Activated CD8-positive, alpha-beta T cell treated with anti-CD3 and anti-CD28 coated beads, Interleukin-2, amount 10 ng/mL, durations not matched to agents 7 days and 5 days (primary cell): ENCODE measurements around the gene POU6F2. TPM values are rescaled to one million over a fixed set of nuclear protein-coding genes. Genes with fewer than 3 reads are reported as not detected.

Experiments used
- ATAC-seq: fragments of 150-1000 bp; cut with Tn5 transposase; one replicate; pipeline ENCODE4 v1.10.0; 2021; ENCODE audit warnings: moderate library complexity
- CTCF ChIA-PET: fragments of 350-600 bp; sonication (Branson Sonifier 250); formaldehyde crosslinking; loops from one replicate; lab custom pipeline; 2021; ENCODE audit warnings: antibody characterized with exemption; lab: Charles Lee
- POLR2A ChIA-PET: fragments of 350-600 bp; sonication (Branson Sonifier 250); formaldehyde crosslinking; loops from one replicate; lab custom pipeline; 2021; ENCODE audit warnings: antibody characterized with exemption; lab: Charles Lee
- DNase-seq: peaks from one replicate; pipeline ENCODE4 v3.0.0-alpha.2; 2020
- H3K27ac Mint-ChIP-seq: one replicate; pipeline ENCODE4 v1.8.0; 2021; ENCODE audit warnings: mild to moderate bottlenecking, mixed read lengths
- H3K27me3 Mint-ChIP-seq: one replicate; pipeline ENCODE4 v1.8.0; 2021; ENCODE audit warnings: low read depth, mixed read lengths
- H3K36me3 Mint-ChIP-seq: one replicate; pipeline ENCODE4 v1.8.0; 2021; ENCODE audit warnings: low read depth, mixed read lengths
- H3K4me1 Mint-ChIP-seq: one replicate; pipeline ENCODE4 v1.8.0; 2021; ENCODE audit warnings: low read depth, mixed read lengths
- H3K4me3 Mint-ChIP-seq: one replicate; pipeline ENCODE4 v1.8.0; 2021; ENCODE audit warnings: mild to moderate bottlenecking, mixed read lengths
- H3K9me3 Mint-ChIP-seq: one replicate; pipeline ENCODE4 v1.8.0; 2022; ENCODE audit warnings: mixed read lengths; ENCODE audit not compliant: insufficient read depth
- total RNA-seq, 2 experiments: library from RNA; stranded (reverse); gene quantifications; one replicate each; pipeline ENCODE4 v1.2.3, GENCODE V29; 2021

The POU6F2 gene
- total RNA-seq, 2 experiments from 2014 or later: not detected

DNA sequence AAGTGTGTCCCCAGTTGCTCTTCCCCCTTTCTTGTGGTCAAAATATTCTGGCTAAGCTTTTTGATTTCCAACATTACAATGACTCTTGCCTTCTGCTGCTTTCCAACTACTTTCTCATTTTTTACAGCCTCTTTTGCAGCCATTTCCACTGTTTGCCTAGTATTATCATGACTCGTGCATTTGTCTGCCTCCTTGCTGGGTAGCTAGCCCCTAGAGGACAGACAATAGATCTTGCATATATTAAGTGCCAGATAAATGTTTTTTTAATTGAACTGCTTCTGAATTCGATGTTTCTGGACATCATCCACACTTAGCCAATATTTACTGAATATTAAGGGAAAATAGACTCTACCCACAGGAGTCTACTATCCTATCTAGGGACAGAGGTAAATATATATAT, 124.5 kb downstream of the POU6F2 start:
- H3K4me3 Mint-ChIP-seq: no peak overlapping the region
- no peak overlapping the region for H3K27ac Mint-ChIP-seq
- ATAC-seq (no peak), DNase-seq (no peak)
- ChIA-PET CTCF (no interaction called here), POLR2A (no interaction called here)
- peaks cover 2% of the 10 kb centered on the region for H3K27me3 Mint-ChIP-seq
- no peaks in the 10 kb centered on the region for H3K4me1 Mint-ChIP-seq
- H3K9me3 Mint-ChIP-seq: no peaks in the 10 kb centered on the region
- no peaks in the 10 kb centered on the region for H3K36me3 Mint-ChIP-seq

DNA sequence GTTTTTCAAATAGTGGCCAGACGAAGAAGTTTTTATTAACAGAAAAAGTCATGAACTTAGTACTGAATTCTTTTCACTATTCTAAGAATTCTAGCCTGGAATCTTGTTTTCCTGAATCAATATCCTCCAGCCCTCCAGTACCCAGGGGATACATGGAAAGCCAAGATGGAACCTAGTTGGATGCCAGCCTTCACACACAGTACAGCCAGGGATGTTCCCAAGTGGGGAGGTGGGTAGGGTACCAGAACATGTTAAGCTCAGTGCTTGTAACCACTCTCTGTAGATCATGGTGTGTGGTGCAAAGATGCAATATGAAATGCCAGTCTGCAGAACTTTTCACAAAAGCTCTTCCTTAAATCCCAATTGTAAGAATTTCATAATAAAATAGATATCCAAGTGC, 128.0 kb downstream of the POU6F2 start:
- Mint-ChIP-seq H3K27ac (no peak overlapping the region), H3K4me1 (no peaks in the 10 kb centered on the region), H3K4me3 (no peak overlapping the region), H3K27me3 (no peaks in the 10 kb centered on the region), H3K36me3 (no peaks in the 10 kb centered on the region), H3K9me3 (no peaks in the 10 kb centered on the region)
- CTCF ChIA-PET: no interaction called here
- DNase-seq (no peak), ATAC-seq (no peak)
- POLR2A ChIA-PET: no interaction called here

DNA sequence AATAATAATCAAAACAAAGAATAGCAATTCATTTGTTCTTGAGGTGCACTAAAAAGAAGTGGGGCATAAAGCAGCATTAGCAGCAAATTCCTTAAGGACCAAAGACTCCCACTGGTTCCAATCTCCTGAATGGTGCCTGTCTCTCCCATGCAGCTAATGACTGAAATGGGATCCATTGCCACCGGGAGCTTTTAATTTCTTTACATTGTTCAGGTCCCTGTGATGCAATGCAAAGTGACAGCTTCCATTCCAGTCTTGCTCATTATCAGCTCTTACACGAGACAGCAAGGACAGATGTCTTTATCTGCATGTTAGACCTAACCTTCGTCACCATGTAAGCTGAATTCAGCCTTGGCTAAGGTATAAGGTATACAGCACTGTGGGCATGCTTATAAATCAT, 148.1 kb downstream of the POU6F2 start:
- H3K27me3 Mint-ChIP-seq: no peaks in the 10 kb centered on the region
- ATAC-seq (no peak), DNase-seq (no peak)
- no peaks in the 10 kb centered on the region for H3K36me3 Mint-ChIP-seq
- POLR2A ChIA-PET: no interaction called here
- no peaks in the 10 kb centered on the region for H3K9me3 Mint-ChIP-seq
- H3K4me1 Mint-ChIP-seq: no peaks in the 10 kb centered on the region
- H3K4me3 Mint-ChIP-seq: no peak overlapping the region
- H3K27ac Mint-ChIP-seq: no peak overlapping the region
- CTCF ChIA-PET: no interaction called here

DNA sequence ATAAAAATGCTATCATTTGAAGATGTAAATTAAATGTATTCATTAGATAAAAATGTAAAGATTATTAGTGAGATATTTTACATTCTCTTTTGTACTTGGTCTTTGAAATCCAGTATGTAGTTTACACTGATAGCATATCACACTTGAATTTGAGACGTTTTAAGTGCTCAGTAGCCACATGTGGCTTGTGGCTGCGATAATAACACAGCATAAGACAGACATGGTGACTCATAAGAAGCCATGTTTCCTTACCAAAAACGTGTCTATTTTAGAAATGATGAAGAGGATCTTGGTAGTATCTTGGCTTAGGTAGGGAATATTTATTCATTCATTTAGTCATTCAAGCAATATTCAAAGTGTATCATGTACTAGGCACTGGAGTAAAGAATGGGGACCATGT, 149.3 kb downstream of the POU6F2 start:
- CTCF ChIA-PET: no interaction called here

DNA sequence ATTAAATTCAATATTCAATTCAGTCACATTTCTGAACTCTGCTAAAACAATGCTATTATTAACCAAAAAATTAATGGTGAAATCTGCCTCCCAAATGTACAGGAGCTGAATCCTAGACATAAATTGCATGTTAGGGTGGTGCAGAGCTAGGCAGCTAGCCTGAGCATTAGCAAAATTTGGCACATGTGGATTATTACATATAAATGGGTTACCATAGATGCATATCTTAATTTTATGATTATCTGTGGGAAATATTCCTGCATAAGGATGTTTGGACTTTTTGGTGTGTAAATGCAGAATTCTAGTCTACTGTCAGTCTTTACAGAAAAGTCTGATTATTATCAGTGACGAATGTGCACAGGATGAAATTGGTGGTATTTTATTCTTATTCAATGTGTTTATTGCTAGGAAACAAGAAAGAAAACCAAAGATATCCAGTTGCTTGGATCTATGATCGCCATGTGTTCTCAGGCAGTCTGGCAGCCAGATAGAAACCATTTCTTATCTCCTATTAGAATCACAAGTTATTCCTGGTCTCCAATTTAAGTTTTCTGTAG, 150.7 kb downstream of the POU6F2 start:
- ChIA-PET CTCF (no interaction called here), POLR2A (no interaction called here)
- no peaks in the 10 kb centered on the region for H3K27me3 Mint-ChIP-seq
- no peak overlapping the region for H3K27ac Mint-ChIP-seq
- H3K36me3 Mint-ChIP-seq: no peaks in the 10 kb centered on the region
- H3K4me3 Mint-ChIP-seq: no peak overlapping the region
- H3K4me1 Mint-ChIP-seq: no peaks in the 10 kb centered on the region
- ATAC-seq (no peak), DNase-seq (no peak)
- H3K9me3 Mint-ChIP-seq: no peaks in the 10 kb centered on the region

More for the DNA sequence above, 149.3 kb downstream of the POU6F2 start:
- Mint-ChIP-seq H3K27me3 (no peaks in the 10 kb centered on the region), H3K36me3 (no peaks in the 10 kb centered on the region), H3K27ac (no peak overlapping the region), H3K9me3 (no peaks in the 10 kb centered on the region), H3K4me3 (no peak overlapping the region), H3K4me1 (no peaks in the 10 kb centered on the region)
- ATAC-seq: no peak
- POLR2A ChIA-PET: no interaction called here
- no peak for DNase-seq

DNA sequence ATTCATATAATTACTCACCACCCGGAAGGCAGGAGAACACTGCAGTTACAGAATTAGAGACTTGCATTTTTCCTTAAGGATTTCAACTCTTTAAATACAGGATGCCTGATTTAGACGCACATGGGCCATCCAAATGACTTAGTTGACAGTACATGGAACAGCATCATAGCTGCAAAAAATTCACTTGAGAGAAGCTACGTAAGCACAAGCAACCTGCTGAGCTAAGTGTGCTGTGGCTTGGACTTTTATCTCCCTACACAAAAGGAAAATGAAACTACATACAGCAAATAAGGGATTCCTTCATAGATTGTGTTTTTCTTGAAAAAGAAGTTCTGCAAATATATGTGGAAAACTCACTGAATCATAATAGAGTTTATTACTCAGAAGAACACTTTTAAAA, 152.6 kb downstream of the POU6F2 start:
- ATAC-seq: no peak
- Mint-ChIP-seq H3K36me3 (no peaks in the 10 kb centered on the region), H3K9me3 (no peaks in the 10 kb centered on the region), H3K4me1 (no peaks in the 10 kb centered on the region), H3K4me3 (no peak overlapping the region), H3K27me3 (no peaks in the 10 kb centered on the region), H3K27ac (no peak overlapping the region)
- DNase-seq: no peak
- ChIA-PET CTCF (no interaction called here), POLR2A (no interaction called here)

DNA sequence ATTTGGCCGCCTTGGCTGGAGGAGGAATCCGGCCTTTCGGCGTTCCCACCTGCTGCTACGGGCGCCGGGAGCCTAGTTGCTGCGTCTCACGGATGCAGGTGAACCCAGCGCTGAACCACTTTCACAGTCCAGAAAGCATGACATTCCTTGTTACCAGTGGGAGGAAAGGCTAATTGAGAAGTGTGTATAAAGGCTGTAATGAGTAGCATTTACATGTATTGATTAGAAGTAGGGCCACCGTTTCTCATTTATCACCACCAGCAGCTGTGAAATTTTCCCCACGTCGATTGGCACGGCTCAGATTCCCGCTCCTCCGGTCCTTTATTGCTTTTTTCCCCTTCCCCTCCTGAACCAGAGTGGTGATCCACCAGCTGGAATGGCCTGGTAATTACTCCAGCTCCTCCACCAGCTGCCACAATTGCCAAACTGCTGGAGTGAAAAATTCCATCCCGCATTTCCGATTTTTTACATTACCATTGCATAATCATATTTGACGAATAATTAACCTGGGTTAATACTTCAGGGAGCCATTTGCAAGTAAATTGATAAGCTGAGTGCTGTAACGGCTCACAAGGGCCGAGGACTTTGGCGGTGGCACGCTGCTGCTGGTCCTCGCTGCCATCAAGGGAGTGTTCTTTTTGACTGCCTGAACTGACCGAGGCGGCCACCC, 153.3 kb downstream of the POU6F2 start:
- ChIA-PET CTCF (no interaction called here), POLR2A (no interaction called here)
- Mint-ChIP-seq H3K9me3 (no peaks in the 10 kb centered on the region), H3K27ac (no peak overlapping the region), H3K27me3 (no peaks in the 10 kb centered on the region), H3K36me3 (no peaks in the 10 kb centered on the region), H3K4me1 (no peaks in the 10 kb centered on the region), H3K4me3 (no peak overlapping the region)
- DNase-seq (no peak), ATAC-seq (no peak)

DNA sequence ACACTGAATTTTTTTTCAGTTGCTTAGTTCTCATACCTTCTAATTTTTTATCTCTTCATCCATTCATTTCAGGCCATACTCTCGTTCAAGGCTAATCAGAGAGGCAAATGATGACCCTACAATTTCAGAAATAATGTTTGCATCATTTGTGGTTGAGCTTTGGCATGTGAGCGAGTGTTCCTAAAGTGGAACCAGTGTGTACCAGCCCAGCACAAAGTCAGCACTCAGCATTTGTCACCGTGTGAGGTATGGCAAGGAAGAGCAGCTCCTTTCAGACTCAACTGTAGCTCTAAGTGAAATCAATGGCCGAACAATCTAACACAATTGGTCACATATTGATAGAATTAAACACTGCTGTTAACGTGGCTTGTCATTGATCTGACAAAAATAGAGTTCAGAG, 154.6 kb downstream of the POU6F2 start:
- Mint-ChIP-seq H3K4me3 (no peak overlapping the region), H3K27me3 (no peaks in the 10 kb centered on the region), H3K9me3 (no peaks in the 10 kb centered on the region), H3K27ac (no peak overlapping the region), H3K4me1 (no peaks in the 10 kb centered on the region), H3K36me3 (no peaks in the 10 kb centered on the region)
- POLR2A ChIA-PET: no interaction called here
- DNase-seq (no peak), ATAC-seq (no peak)
- CTCF ChIA-PET: no interaction called here

DNA sequence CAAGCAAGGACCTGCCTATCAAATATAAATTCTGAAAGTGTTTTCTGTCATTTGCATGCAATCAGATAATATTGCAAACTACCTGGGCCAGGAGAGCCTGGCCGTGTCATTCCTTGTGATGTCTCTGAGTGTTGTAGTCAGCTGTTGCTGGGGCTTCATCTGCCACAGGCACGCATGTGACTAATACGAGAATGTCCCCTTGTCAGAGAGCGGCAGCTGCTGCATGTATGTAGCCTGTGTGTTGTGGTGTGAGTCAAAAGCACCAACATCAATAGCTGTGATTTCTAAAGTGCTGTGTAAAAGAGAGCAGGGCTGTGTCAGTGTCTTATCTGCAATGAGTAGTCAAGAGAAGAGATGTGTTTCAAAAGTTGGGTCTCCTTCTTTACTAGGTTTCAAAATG, 155.4 kb downstream of the POU6F2 start:
- Mint-ChIP-seq H3K4me1 (no peaks in the 10 kb centered on the region), H3K4me3 (no peak overlapping the region), H3K36me3 (no peaks in the 10 kb centered on the region), H3K27ac (no peak overlapping the region), H3K27me3 (no peaks in the 10 kb centered on the region), H3K9me3 (no peaks in the 10 kb centered on the region)
- no peak for DNase-seq
- ATAC-seq: no peak
- POLR2A ChIA-PET: no interaction called here
- CTCF ChIA-PET: no interaction called here

DNA sequence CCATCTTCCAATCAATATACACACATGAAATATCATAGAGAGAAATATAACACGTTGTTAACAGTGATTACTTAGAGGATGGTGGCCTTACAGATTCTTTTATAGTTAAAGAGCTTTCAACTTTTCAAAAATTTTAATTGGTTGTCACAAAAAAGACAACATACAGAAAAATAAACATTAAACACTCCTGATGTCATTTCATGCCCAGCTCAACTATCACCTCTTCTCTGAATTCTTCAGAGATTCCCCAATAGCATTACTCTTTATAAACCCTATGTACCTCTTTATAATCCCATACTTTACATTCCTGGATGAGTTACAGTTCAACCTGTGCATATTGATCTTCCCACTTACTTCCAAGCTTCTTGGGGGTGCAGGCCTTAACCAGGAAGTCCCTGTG, 159.8 kb downstream of the POU6F2 start:
- Mint-ChIP-seq H3K4me1 (no peaks in the 10 kb centered on the region), H3K27me3 (no peaks in the 10 kb centered on the region), H3K27ac (no peak overlapping the region), H3K4me3 (no peak overlapping the region), H3K9me3 (no peaks in the 10 kb centered on the region), H3K36me3 (no peaks in the 10 kb centered on the region)
- CTCF ChIA-PET: no interaction called here
- DNase-seq: no peak
- POLR2A ChIA-PET: no interaction called here
- ATAC-seq: no peak

DNA sequence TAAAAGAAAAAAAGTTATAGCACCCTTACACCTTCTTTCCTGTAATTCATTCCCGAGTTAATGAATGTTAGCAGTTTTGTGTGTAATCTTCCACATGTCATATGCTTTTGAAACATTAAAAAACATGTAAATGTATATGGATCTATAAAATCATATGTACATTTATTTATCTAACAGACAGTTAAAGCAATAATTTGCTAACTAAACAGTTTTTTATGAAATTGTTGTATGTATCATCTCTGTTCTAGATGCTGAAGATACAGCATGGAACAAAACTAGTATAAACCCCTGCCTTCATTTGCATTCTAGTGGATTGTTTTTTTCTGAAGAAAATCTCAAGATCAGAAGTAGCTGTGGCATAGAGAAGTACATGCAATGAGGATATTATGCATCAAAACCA, 165.0 kb downstream of the POU6F2 start:
- CTCF ChIA-PET: no interaction called here
- Mint-ChIP-seq H3K27ac (no peak overlapping the region), H3K4me3 (no peak overlapping the region), H3K4me1 (no peaks in the 10 kb centered on the region), H3K9me3 (no peaks in the 10 kb centered on the region), H3K27me3 (no peaks in the 10 kb centered on the region), H3K36me3 (no peaks in the 10 kb centered on the region)
- ATAC-seq (no peak), DNase-seq (no peak)
- POLR2A ChIA-PET: no interaction called here

DNA sequence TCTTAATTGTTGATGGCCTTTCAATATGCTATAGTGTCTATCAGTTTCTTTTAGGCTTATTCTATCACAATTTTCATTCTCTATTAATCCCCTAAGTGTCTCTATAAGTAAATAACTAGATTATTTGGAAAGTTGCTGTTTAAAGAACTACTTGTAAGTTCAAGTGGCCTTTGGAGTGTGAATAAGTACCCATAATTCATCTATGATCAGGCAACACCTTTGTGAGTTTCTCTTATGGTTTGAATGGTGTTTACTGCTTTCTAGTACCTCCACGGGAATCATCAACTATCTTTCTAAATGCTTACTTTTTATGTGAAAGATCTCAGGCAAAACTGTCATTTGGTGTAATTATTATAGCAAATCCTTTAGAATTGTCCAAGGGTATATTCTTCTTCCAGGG, 166.7 kb downstream of the POU6F2 start:
- H3K4me3 Mint-ChIP-seq: no peak overlapping the region
- no peaks in the 10 kb centered on the region for H3K27me3 Mint-ChIP-seq
- H3K27ac Mint-ChIP-seq: no peak overlapping the region
- CTCF ChIA-PET: no interaction called here
- ATAC-seq (no peak), DNase-seq (no peak)
- POLR2A ChIA-PET: no interaction called here
- H3K9me3 Mint-ChIP-seq: no peaks in the 10 kb centered on the region
- no peaks in the 10 kb centered on the region for H3K4me1 Mint-ChIP-seq
- no peaks in the 10 kb centered on the region for H3K36me3 Mint-ChIP-seq

DNA sequence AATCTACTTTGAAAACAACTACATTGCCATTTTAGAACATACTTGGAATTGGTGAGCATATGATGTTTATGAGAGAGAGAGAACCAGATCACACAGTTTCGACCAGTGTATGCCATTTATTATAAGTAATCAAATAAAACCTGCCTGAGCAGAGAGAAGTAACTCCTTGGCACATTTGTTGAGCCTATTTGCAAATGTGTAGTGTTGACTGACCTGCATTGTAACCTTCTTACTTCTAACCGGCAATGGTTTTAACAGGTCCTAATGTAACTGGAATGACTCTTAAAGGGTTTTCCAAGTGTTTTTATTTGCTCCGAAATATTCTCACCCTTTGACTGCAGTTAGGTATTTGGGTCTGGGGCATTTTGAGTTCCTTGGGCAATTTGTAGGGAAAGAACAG, 167.6 kb downstream of the POU6F2 start:
- no peaks in the 10 kb centered on the region for H3K4me1 Mint-ChIP-seq
- no peaks in the 10 kb centered on the region for H3K36me3 Mint-ChIP-seq
- POLR2A ChIA-PET: no interaction called here
- CTCF ChIA-PET: no interaction called here
- H3K27ac Mint-ChIP-seq: no peak overlapping the region
- no peak overlapping the region for H3K4me3 Mint-ChIP-seq
- H3K27me3 Mint-ChIP-seq: no peaks in the 10 kb centered on the region
- H3K9me3 Mint-ChIP-seq: no peaks in the 10 kb centered on the region
- DNase-seq (no peak), ATAC-seq (no peak)
